GM18511 (cell line): ENCODE data around the gene TTLL6.
"Not testable (repeated sequence)": the region's sequence is repeated elsewhere in the genome, so short reads cannot be mapped to it uniquely, and the experiment has no call there.

Source experiments
- ATAC-seq: cut with Tn5 transposase; IDR thresholded peaks from one replicate; pipeline ENCODE4 v1.9.1; 2021; ENCODE audit warnings: mild to moderate bottlenecking, moderate library complexity; ENCODE audit not compliant: unreplicated experiment

The TTLL6 gene

GRCh38 chr17:48725004-48725287, 92.1 kb downstream of the TTLL6 start:
- no peak for ATAC-seq

GRCh38 chr17:48724251-48725003, 92.6 kb downstream of the TTLL6 start:
- ATAC-seq = no peak

GRCh38 chr17:48723423-48724250, 93.4 kb downstream of the TTLL6 start:
- ATAC-seq = no peak

GRCh38 chr17:48722915-48723422, 94.1 kb downstream of the TTLL6 start, which contains the start of gene PRAC2:
PRAC2 (plus strand) TSS chr17:48723185; CDS start chr17:48724411, 1,226 bp downstream.
- ATAC-seq = no peak

GRCh38 chr17:48722201-48722907, 94.7 kb downstream of the TTLL6 start, which contains the start of gene PRAC1:
PRAC1 (minus strand) TSS chr17:48722518; CDS start chr17:48722392, 126 bp downstream.
- no peak for ATAC-seq

GRCh38 chr17:48721009-48721402, 96.0 kb downstream of the TTLL6 start:
- ATAC-seq = no peak

GRCh38 chr17:48720266-48721008, 96.6 kb downstream of the TTLL6 start:
- ATAC-seq = no peak

- ATAC-seq = no peak
Measured at GRCh38 chr17:48719642-48720265, 97.3 kb downstream of the TTLL6 start.

GRCh38 chr17:48718761-48719641, 98.0 kb downstream of the TTLL6 start:
- ATAC-seq = no peak

- no peak for ATAC-seq
Measured at GRCh38 chr17:48718227-48718760, 98.7 kb downstream of the TTLL6 start.

- ATAC-seq = no peak
Measured at GRCh38 chr17:48717367-48718226, 99.4 kb downstream of the TTLL6 start.

GRCh38 chr17:48716549-48716948, 100.5 kb downstream of the TTLL6 start:
- not testable (repeated sequence) for ATAC-seq

GRCh38 chr17:48715496-48716399, 101.3 kb downstream of the TTLL6 start:
- no peak for ATAC-seq
